PFSK-1 (cell line): ENCODE results near the gene ABI3BP.

Experiments
- POLR2AphosphoS5 ChIP-seq: IDR thresholded peaks from 2 replicates; pipeline ENCODE4 v1.6.1; 2012; ENCODE audit warnings: low read depth, mild to moderate bottlenecking, control low read depth, low read length, moderate library complexity
- TAF1 ChIP-seq: IDR thresholded peaks from 2 replicates; pipeline ENCODE4 v1.6.1; 2012; ENCODE audit warnings: low read length, control low read depth, borderline replicate concordance; ENCODE audit not compliant: insufficient read depth
- TF ChIP-seq, protein P1 (sequence below), 2 experiments: IDR thresholded peaks; 2 replicates each; pipeline versions ENCODE4 v1.6.1 to v1.8.0; 2011 to 2012; ENCODE audit warnings: low read depth in 2 of 2, low read length in 2 of 2, control low read depth in 1 of 2, inconsistent platforms in 1 of 2, mild to moderate bottlenecking in 1 of 2, moderate library complexity in 1 of 2; ENCODE audit not compliant: insufficient read depth in 1 of 2

DNA sequence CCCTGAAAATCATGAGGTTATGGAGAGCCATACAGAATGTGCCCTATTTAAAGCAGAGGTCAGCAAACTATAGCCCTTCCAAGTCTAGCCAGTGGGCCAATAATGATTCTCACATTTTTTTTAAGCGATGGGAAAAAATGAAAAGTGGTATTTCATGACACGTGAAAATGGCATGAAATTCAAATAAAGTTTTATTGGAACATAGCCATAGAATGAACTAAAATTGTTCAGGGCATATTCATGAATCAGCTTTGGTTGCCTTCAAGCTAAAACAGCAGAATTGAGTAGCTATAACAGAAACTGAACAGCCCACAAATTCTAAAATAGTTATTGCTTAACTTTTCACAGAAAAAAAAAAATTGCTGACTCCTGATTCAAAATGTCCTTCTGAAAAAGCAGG, 179.4 kb downstream of the ABI3BP start:
- TF ChIP-seq POLR2AphosphoS5 (no peak), TAF1 (no peak)
- TF ChIP-seq, protein P1, sequence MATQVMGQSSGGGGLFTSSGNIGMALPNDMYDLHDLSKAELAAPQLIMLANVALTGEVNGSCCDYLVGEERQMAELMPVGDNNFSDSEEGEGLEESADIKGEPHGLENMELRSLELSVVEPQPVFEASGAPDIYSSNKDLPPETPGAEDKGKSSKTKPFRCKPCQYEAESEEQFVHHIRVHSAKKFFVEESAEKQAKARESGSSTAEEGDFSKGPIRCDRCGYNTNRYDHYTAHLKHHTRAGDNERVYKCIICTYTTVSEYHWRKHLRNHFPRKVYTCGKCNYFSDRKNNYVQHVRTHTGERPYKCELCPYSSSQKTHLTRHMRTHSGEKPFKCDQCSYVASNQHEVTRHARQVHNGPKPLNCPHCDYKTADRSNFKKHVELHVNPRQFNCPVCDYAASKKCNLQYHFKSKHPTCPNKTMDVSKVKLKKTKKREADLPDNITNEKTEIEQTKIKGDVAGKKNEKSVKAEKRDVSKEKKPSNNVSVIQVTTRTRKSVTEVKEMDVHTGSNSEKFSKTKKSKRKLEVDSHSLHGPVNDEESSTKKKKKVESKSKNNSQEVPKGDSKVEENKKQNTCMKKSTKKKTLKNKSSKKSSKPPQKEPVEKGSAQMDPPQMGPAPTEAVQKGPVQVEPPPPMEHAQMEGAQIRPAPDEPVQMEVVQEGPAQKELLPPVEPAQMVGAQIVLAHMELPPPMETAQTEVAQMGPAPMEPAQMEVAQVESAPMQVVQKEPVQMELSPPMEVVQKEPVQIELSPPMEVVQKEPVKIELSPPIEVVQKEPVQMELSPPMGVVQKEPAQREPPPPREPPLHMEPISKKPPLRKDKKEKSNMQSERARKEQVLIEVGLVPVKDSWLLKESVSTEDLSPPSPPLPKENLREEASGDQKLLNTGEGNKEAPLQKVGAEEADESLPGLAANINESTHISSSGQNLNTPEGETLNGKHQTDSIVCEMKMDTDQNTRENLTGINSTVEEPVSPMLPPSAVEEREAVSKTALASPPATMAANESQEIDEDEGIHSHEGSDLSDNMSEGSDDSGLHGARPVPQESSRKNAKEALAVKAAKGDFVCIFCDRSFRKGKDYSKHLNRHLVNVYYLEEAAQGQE (IDR thresholded peaks at IDR 0.05; ENCODE audit: insufficient read depth in 1 of 2, low read depth in 2 of 2, low read length in 2 of 2), result no peak
